Right cardiac atrium (tissue), 5 donors: ENCODE measurements around the gene KRT31. TPM values are rescaled to one million over a fixed set of nuclear protein-coding genes. Genes with fewer than 3 reads are reported as not detected.
"Not testable (repeated sequence)": the region's sequence is repeated elsewhere in the genome, so short reads cannot be mapped to it uniquely, and the experiment has no call there.

Source experiments
- ATAC-seq, 2 donors: fragments of 200-7000 bp; cut with Tn5 transposase; one replicate each; pipeline versions ENCODE4 v1.8.0 to v1.9.1; 2020; ENCODE audit warnings: moderate library complexity in 2 of 2, mild to moderate bottlenecking in 1 of 2
- DNase-seq, 3 donors: peaks; one replicate each; pipeline ENCODE4 v3.0.0-alpha.2; 2020
- H3K27ac ChIP-seq: one replicate; pipeline ENCODE4 v1.5.1; 2013; ENCODE audit warnings: mild to moderate bottlenecking, low read length, control low read depth, moderate library complexity
- H3K27me3 ChIP-seq: one replicate; pipeline ENCODE4 v1.6.1; 2013; ENCODE audit not compliant: control insufficient read depth, insufficient read depth
- H3K4me1 ChIP-seq: one replicate; pipeline ENCODE4 v1.6.1; 2013; ENCODE audit warnings: low read length; ENCODE audit not compliant: control insufficient read depth, insufficient read depth
- H3K4me3 ChIP-seq: one replicate; pipeline ENCODE4 v1.5.1; 2013; ENCODE audit warnings: low read length, control low read depth
- H3K9me3 ChIP-seq: one replicate; pipeline ENCODE4 v1.6.1; 2013; ENCODE audit warnings: low read length; ENCODE audit not compliant: control insufficient read depth
- WGBS: extraction: QIAGEN DNeasy Blood & Tissue Kit; methylation state at CpG from one replicate; pipeline ENCODE4 v1.1.7; 2013; 5-methylcytosine and 5-hydroxymethylcytosine counted together
- intact Hi-C, 4 donors: fragments of 100-400 bp; cut with DNase I; formaldehyde crosslinking; loops; one replicate each; pipeline versions ENCODE4 v1.11.0 to v1.14.0; 2022 to 2023
- polyA plus RNA-seq: library from polyadenylated mRNA; stranded (reverse); fragments of 200-250 nt; gene quantifications from one replicate; pipeline ENCODE4 v1.2.3, GENCODE V29; 2013
- total RNA-seq, 4 donors: library from RNA; stranded (reverse); fragmentation: NEBNext Ultra II Directional; extraction: Animal tissue kit (Norgen Biotek cat#: 25700); gene quantifications; one replicate each; pipeline ENCODE4 v1.2.1, GENCODE V29; 2021
- donor health status: healthy with polysubstance abuse.
- donor health status: DM: no; HTN: yes; CAD: no.
- donor health status: DM: no; HTN: no; CAD: no.
- donor health status: DM: no; HTN: yes; CAD: no; lungs with severe emphysema.
- donor health status: DM: yes; HTN: yes; CAD: no.

Gene KRT31
- total and polyA plus RNA-seq, 5 donors = not detected

GRCh38 chr17:41360296-41360995 lies 37.0 kb downstream of the KRT31 start:
- 69% methylated on average over 5 of the region's 5 CpGs for WGBS
- Histone ChIP-seq H3K9me3 (peaks cover 2% of the 10 kb centered on the region), H3K27ac (no peak overlapping the region), H3K4me1 (no peaks in the 10 kb centered on the region), H3K27me3 (no peaks in the 10 kb centered on the region), H3K4me3 (no peak overlapping the region)
- ATAC-seq = no peak
- no peak for DNase-seq
- intact Hi-C loops = no loop called here

- ATAC-seq (no peak), DNase-seq (no peak)
- WGBS = 89% methylated on average over 4 of the region's 4 CpGs
- no peaks in the 10 kb centered on the region for H3K27me3 ChIP-seq
- intact Hi-C loops = no loop called here
- no peak overlapping the region for H3K4me3 ChIP-seq
- no peaks in the 10 kb centered on the region for H3K4me1 ChIP-seq
- no peak overlapping the region for H3K27ac ChIP-seq
- peaks cover 2% of the 10 kb centered on the region for H3K9me3 ChIP-seq
Observed at GRCh38 chr17:41354536-41354935, 42.9 kb downstream of the KRT31 start.

- Histone ChIP-seq H3K4me3 (no peak overlapping the region), H3K27me3 (no peaks in the 10 kb centered on the region)
Observed at GRCh38 chr17:41352597-41353366, 44.6 kb downstream of the KRT31 start.

GRCh38 chr17:41351177-41351576 lies 46.2 kb downstream of the KRT31 start:
- no peak overlapping the region for H3K4me3 ChIP-seq
- no peaks in the 10 kb centered on the region for H3K27me3 ChIP-seq
- no peak overlapping the region for H3K27ac ChIP-seq
- intact Hi-C loops = no loop called here
- H3K4me1 ChIP-seq = no peaks in the 10 kb centered on the region
- 84% methylated on average over 2 of the region's 2 CpGs for WGBS
- H3K9me3 ChIP-seq = no peaks in the 10 kb centered on the region
- ATAC-seq (no peak), DNase-seq (no peak)

More at GRCh38 chr17:41352597-41353366, 44.6 kb downstream of the KRT31 start:
- DNase-seq (no peak), ATAC-seq (no peak)
- intact Hi-C loops = no loop called here
- no peak overlapping the region for H3K27ac ChIP-seq
- peaks cover 2% of the 10 kb centered on the region for H3K9me3 ChIP-seq
- no peaks in the 10 kb centered on the region for H3K4me1 ChIP-seq
- 79% methylated on average over 7 of the region's 7 CpGs for WGBS

GRCh38 chr17:41350381-41350878 lies 47.0 kb downstream of the KRT31 start, which contains the start of gene KRT33A:
Gene KRT33A (minus strand): TSS chr17:41350828. CDS start chr17:41350767, 61 bp downstream.
- intact Hi-C loops, DNase-seq: not testable (repeated sequence)
- 91% methylated on average over 16 of the region's 16 CpGs for WGBS

GRCh38 chr17:41347869-41348760 lies 49.3 kb downstream of the KRT31 start:
- WGBS = 85% methylated on average over 7 of the region's 7 CpGs
- intact Hi-C loops = no loop called here
- H3K9me3 ChIP-seq = no peaks in the 10 kb centered on the region
- ATAC-seq = no peak
- no peaks in the 10 kb centered on the region for H3K4me1 ChIP-seq
- no peak overlapping the region for H3K27ac ChIP-seq
- H3K4me3 ChIP-seq = no peak overlapping the region
- H3K27me3 ChIP-seq = no peaks in the 10 kb centered on the region
- no peak for DNase-seq

More at GRCh38 chr17:41350381-41350878, 47.0 kb downstream of the KRT31 start, which contains the start of gene KRT33A:
- not testable (repeated sequence) for H3K27ac ChIP-seq, H3K4me1 ChIP-seq, ATAC-seq, H3K27me3 ChIP-seq, H3K9me3 ChIP-seq, H3K4me3 ChIP-seq

- H3K4me3 ChIP-seq, H3K27me3 ChIP-seq, ATAC-seq, H3K27ac ChIP-seq, H3K4me1 ChIP-seq, intact Hi-C loops, H3K9me3 ChIP-seq, DNase-seq: not testable (repeated sequence)
- 82% methylated on average over 16 of the region's 16 CpGs for WGBS
Observed at GRCh38 chr17:41346421-41346820, 51.0 kb downstream of the KRT31 start.

- intact Hi-C loops = no loop called here
- DNase-seq (no peak), ATAC-seq (no peak)
- WGBS = 77% methylated on average over 3 of the region's 3 CpGs
- Histone ChIP-seq H3K4me1 (no peaks in the 10 kb centered on the region), H3K27me3 (no peaks in the 10 kb centered on the region), H3K4me3 (no peak overlapping the region), H3K27ac (no peak overlapping the region), H3K9me3 (peaks cover 2% of the 10 kb centered on the region)
Observed at GRCh38 chr17:41345992-41346391, 51.4 kb downstream of the KRT31 start.
